Measurements from ENCODE around the gene CEP290.
"Not testable (repeated sequence)": the region's sequence is repeated elsewhere in the genome, so short reads cannot be mapped to it uniquely, and the experiment has no call there.

CEP290 gene

GRCh38 chr12:88035271-88035906, 106.5 kb downstream of the CEP290 start:
- DNase-seq, result peak; percentile 77

GRCh38 chr12:88031161-88031560, 110.7 kb downstream of the CEP290 start:
- DNase-seq, result not testable (repeated sequence)

DNA sequence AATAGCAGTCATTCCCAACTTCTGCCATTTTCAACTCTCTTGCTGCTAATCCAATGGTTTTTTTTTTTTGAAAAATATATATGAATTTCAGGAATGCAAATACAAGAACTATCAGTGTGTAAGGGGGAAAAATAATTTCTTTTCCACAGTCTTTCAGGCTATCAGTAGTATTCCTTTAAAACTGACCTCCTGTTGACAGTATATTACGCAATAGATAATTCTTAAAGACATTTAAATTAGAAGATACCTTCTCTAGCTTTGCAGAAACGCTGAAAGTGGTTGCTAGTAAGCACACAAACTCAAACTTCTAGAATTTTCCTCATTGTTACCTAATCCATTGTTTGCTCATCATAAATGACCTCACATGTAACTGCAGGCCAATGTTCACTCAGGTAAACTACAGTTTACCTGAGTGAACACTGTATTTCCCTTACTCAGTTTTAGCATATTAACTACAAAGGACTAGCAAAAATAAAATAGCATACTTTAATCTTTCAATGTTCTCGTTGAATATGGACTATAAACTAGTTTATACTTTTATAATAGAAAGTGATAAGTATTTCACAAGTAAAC, 112.7 kb downstream of the CEP290 start, which contains the start of gene C12orf50:
Gene C12orf50, minus strand, starts transcription at position 309 of the 573 bp plus-strand sequence. CDS start 2,439 bp downstream, outside the sequence.
- DNase-seq, result no peak

GRCh38 chr12:88026196-88026595, 115.7 kb downstream of the CEP290 start:
- DNase-seq, result no peak

- no peak for DNase-seq
Observed at GRCh38 chr12:88017964-88018363, 123.9 kb downstream of the CEP290 start.

GRCh38 chr12:88015825-88016224, 126.1 kb downstream of the CEP290 start:
- no peak for DNase-seq

- DNase-seq, result no peak
Observed at GRCh38 chr12:88011755-88012154, 130.1 kb downstream of the CEP290 start.

DNA sequence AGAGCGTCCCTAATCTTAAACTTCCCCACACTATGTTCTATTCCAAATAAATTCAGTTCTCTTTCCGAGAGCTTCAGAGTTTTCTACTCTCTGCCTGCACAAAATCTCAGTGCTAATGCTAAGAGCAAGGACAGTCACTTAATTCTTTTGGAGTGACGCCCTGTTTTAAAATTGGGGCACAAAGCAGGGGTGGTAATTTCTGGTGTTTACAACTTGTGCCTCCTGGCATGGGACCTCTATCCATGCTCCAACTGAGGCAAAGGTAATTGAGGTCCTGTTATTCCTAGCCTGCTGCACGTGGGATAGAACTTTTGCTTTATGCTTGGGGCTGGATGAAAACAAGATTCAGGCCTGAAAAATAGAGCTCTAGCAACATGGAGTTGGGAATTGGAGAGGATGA, 135.5 kb downstream of the CEP290 start:
- DNase-seq, result no peak

GRCh38 chr12:88001327-88001726, 140.6 kb downstream of the CEP290 start:
- no peak for DNase-seq
